Measurements from ENCODE around the gene NME5. TPM values are rescaled to one million over a fixed set of nuclear protein-coding genes. Genes with fewer than 3 reads are reported as not detected.

The NME5 gene
- total and polyA plus RNA-seq, 9 donors = 3.6 to 16.2 (median 6.2) TPM

DNA sequence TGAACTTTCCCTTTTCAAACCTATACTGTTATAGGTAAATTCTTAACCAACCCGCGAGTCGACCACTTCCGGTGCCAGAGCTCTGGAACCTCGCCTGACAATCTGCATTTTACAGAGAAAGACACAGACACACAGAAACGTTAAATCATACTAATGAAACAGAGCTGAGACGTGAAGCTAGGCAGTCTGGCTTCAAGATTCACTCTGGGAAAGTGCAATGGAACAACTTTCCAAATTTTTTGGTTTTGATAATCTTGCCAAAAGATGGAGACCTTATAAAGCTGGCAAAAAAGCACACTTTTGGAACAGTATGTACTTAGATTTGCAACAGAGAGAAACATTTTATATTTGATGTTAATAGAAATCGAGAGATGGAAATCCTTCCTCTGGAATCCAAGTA, 71.3 kb downstream of the NME5 start:
- H3K9me3 ChIP-seq = no peaks in the 10 kb centered on the region
- H3K4me3 ChIP-seq = no peak overlapping the region
- H3K36me3 ChIP-seq = no peaks in the 10 kb centered on the region
- 54 to 72% (median 71%) methylated on average over 8 of the region's 8 CpGs for WGBS, 3 donors
- TF ChIP-seq, protein P1, sequence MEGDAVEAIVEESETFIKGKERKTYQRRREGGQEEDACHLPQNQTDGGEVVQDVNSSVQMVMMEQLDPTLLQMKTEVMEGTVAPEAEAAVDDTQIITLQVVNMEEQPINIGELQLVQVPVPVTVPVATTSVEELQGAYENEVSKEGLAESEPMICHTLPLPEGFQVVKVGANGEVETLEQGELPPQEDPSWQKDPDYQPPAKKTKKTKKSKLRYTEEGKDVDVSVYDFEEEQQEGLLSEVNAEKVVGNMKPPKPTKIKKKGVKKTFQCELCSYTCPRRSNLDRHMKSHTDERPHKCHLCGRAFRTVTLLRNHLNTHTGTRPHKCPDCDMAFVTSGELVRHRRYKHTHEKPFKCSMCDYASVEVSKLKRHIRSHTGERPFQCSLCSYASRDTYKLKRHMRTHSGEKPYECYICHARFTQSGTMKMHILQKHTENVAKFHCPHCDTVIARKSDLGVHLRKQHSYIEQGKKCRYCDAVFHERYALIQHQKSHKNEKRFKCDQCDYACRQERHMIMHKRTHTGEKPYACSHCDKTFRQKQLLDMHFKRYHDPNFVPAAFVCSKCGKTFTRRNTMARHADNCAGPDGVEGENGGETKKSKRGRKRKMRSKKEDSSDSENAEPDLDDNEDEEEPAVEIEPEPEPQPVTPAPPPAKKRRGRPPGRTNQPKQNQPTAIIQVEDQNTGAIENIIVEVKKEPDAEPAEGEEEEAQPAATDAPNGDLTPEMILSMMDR (IDR thresholded peaks at IDR 0.05) = no peak
- no peak for TF ChIP-seq POLR2A (IDR thresholded peaks at IDR 0.05)
- no peak overlapping the region for H3K27ac ChIP-seq
- no peaks in the 10 kb centered on the region for H3K4me1 ChIP-seq (ENCODE audit: insufficient read depth)
- no peak for DNase-seq
- intact Hi-C loops (cut with DNase I) = no loop called here
- no peaks in the 10 kb centered on the region for H3K27me3 ChIP-seq

Small RNA genes within 50 kb of the gene (small RNA-seq; reads per million reads assigned to genes)
- gene RNU6-1148P (not detected), gene RNU6-460P (not detected), gene RNU6-888P (not detected)

Other genes starting within 250 kb of the NME5 start
- under 1 TPM in 1 of 7 donors, not detected in 6; 0.20 TPM for gene PKD2L2, start 250.0 kb downstream of the NME5 start, total RNA-seq
- under 1 TPM in 1 of 2 donors, not detected in 1; 0.05 TPM for gene PKD2L2, start 250.0 kb downstream of the NME5 start, polyA plus RNA-seq
- gene FAM13B, start 106.3 kb downstream of the NME5 start, total RNA-seq = 10 to 100 TPM; 28.5 to 56.7 (median 47.3) TPM
- gene FAM13B, start 106.3 kb downstream of the NME5 start, polyA plus RNA-seq = 10 to 100 TPM; 18.8 to 32.2 TPM
- not detected for gene WNT8A, start 55.4 kb downstream of the NME5 start, total RNA-seq
- not detected for gene WNT8A, start 55.4 kb downstream of the NME5 start, polyA plus RNA-seq
- gene BRD8, start 39.2 kb upstream of the NME5 start, total RNA-seq = 10 to 100 TPM; 37.2 to 56.2 (median 50.2) TPM
- gene BRD8, start 39.2 kb upstream of the NME5 start, polyA plus RNA-seq = 10 to 100 TPM; 44.0 to 74.8 TPM
- 1 to 10 TPM in 1 of 7 donors, under 1 TPM in 4, not detected in 2; 0.10 to 1.1 (median 0.34) TPM for gene KIF20A, start 39.7 kb upstream of the NME5 start, total RNA-seq
- 1 to 10 TPM in 1 of 2 donors, under 1 TPM in 1; 0.47 to 3.1 TPM for gene KIF20A, start 39.7 kb upstream of the NME5 start, polyA plus RNA-seq
- 10 to 100 TPM; 10.6 to 24.0 (median 21.6) TPM for gene CDC23, start 73.9 kb upstream of the NME5 start, total RNA-seq
- 10 to 100 TPM; 14.6 to 28.8 TPM for gene CDC23, start 73.9 kb upstream of the NME5 start, polyA plus RNA-seq
- gene GFRA3, start 135.2 kb upstream of the NME5 start, total RNA-seq = under 1 TPM in 5 of 7 donors, not detected in 2; 0.18 to 0.84 (median 0.32) TPM
- 1 to 10 TPM in 1 of 2 donors, under 1 TPM in 1; 0.61 to 2.5 TPM for gene GFRA3, start 135.2 kb upstream of the NME5 start, polyA plus RNA-seq
- under 1 TPM in 2 of 7 donors, not detected in 5; 0.13 to 0.23 TPM for gene CDC25C, start 192.4 kb upstream of the NME5 start, total RNA-seq
- under 1 TPM; 0.06 to 0.30 TPM for gene CDC25C, start 192.4 kb upstream of the NME5 start, polyA plus RNA-seq
- 10 to 100 TPM; 14.2 to 29.3 (median 19.9) TPM for gene FAM53C, start 198.8 kb upstream of the NME5 start, total RNA-seq
- 10 to 100 TPM; 13.1 to 26.4 TPM for gene FAM53C, start 198.8 kb upstream of the NME5 start, polyA plus RNA-seq
- gene KDM3B, start 213.3 kb upstream of the NME5 start, total RNA-seq = 10 to 100 TPM; 42.9 to 79.0 (median 71.4) TPM
- gene KDM3B, start 213.3 kb upstream of the NME5 start, polyA plus RNA-seq = 10 to 100 TPM; 38.8 to 70.1 TPM